PFSK-1 (cell line): ENCODE results near the gene SORBS2.

Experiments
- FOXP2 ChIP-seq: optimal IDR thresholded peaks from 2 replicates; pipeline ENCODE3; 2011; ENCODE audit warnings: borderline replicate concordance, control low read depth, inconsistent platforms; ENCODE audit not compliant: insufficient read depth; ENCODE audit errors: extremely low read length, extremely low read depth
- POLR2AphosphoS5 ChIP-seq: IDR thresholded peaks from 2 replicates; pipeline ENCODE4 v1.6.1; 2012; ENCODE audit warnings: low read depth, mild to moderate bottlenecking, control low read depth, low read length, moderate library complexity
- REST ChIP-seq, 2 experiments: IDR thresholded peaks; 2 replicates each; pipeline versions ENCODE4 v1.6.1 to v1.8.0; 2011 to 2012; ENCODE audit warnings: low read depth in 2 of 2, low read length in 2 of 2, control low read depth in 1 of 2, inconsistent platforms in 1 of 2, mild to moderate bottlenecking in 1 of 2, moderate library complexity in 1 of 2; ENCODE audit not compliant: insufficient read depth in 1 of 2
- SIN3A ChIP-seq: IDR thresholded peaks from 2 replicates; pipeline ENCODE4 v1.6.1; 2012; ENCODE audit warnings: mild to moderate bottlenecking, low read length, moderate library complexity, borderline replicate concordance; ENCODE audit not compliant: insufficient read depth
- TAF1 ChIP-seq: IDR thresholded peaks from 2 replicates; pipeline ENCODE4 v1.6.1; 2012; ENCODE audit warnings: low read length, control low read depth, borderline replicate concordance; ENCODE audit not compliant: insufficient read depth

- TF ChIP-seq POLR2AphosphoS5 (no peak), REST (IDR thresholded peaks at IDR 0.05; ENCODE audit: insufficient read depth in 1 of 2, low read depth in 2 of 2, low read length in 2 of 2) (no peak), SIN3A (no peak), TAF1 (no peak), FOXP2 (no peak)
These were observed 1.1 kb upstream of the SORBS2 start for GRCh38 chr4:185813133-185813532.
